Skeletal muscle cell (primary cell): ENCODE results near the gene TIAL1.
"Not testable (repeated sequence)": the region's sequence is repeated elsewhere in the genome, so short reads cannot be mapped to it uniquely, and the experiment has no call there.

ENCODE experiments used
- DNase-seq: peaks from one replicate; pipeline ENCODE4 v3.0.0-alpha.2; 2010; ENCODE audit warnings: low read depth
- H3K4me3 ChIP-seq: 2 replicates; pipeline ENCODE4 v1.5.1; 2011; ENCODE audit warnings: low read depth, mild to moderate bottlenecking, control low read depth, low read length, moderate library complexity

TIAL1 gene

DNA sequence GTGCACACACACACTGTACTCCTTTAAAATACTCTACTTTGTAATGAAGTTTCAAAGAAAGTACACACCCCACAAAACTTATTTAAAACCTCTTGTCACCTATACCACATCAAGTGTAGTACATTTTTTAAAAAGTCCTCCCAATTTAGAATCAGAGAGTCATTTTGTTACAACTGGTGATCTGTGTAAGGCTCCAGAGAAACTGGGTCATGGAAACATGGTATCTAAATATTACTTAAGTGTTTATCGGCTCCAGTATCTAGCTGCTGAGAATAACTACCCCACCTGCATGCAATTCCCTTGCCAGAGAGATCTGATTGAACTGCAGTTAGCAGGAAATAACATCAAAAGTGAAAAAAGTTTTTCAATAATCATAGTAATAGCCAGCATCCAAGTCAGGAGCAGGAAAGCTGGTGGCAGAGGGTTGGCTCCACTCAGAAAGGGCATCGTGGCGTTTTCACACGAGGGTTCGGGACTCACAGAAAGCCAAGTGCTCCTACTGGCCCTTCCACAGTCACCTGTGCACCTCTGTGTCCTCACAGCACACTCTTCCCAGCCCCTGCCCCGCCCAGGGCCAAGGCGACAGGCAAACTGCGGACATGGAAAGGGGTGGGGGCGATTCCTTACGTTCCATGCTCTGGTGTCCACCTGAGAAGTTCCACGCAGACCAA, 60.8 kb downstream of the TIAL1 start:
- DNase-seq: no peak
- no peak overlapping the region for H3K4me3 ChIP-seq

DNA sequence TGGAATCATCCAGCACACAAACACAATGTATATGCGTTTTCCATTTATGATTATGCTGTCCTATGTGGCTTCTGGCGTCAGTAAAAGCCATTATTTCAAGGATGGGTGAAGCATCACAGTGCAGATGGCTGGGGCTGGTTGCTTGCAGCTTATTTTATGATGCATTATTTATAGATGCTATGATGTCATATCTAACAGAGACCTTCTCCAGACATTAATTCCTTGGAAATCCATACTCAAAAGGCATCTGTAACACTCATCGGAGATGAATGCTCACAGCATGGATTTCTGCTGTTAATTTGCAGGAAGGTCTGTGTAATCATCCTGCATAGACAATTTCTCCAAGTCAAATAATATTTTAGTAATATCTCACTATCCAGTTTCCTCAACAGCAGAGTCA, 61.5 kb downstream of the TIAL1 start:
- no peak for DNase-seq
- no peak overlapping the region for H3K4me3 ChIP-seq

DNA sequence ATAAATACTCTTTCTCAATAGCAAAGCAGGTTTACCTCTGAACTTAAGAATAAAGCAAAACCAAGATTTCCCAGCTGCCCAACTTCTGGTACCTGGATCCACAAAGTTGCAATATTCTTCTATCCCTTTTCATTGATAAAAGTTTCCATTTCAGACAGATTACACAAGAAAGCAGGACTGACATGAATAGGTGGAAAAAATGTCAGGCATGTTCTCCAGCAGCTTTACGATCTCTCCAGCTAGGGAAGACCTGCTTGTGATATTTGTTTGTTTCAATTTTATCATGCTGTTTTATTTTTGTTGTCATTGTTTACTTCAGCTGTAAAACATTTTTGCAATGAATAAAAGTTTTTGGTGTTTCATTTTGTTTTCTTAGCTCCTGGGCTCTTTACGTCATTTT, 63.3 kb downstream of the TIAL1 start:
- no peak overlapping the region for H3K4me3 ChIP-seq
- no peak for DNase-seq

DNA sequence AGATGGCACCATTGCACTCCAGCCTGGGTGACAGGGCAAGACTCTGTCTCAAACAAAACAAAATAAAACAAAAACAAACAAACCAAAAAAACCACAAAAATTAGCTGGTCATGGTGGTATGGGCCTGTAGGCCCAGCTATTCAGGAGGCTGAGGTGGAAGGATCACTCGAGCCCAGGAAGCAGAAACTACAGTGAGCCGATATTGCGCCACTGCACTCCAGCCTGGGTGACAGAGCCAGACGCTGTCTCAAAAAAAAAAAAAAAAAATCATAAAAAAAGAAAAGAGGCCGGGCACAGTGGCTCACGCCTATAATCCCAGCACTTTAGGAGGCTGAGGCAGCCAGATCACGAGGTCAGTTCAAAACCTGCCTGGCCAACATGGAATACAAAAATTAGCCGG, 64.0 kb downstream of the TIAL1 start:
- H3K4me3 ChIP-seq, DNase-seq: not testable (repeated sequence)

- not testable (repeated sequence) for H3K4me3 ChIP-seq, DNase-seq
Observed at GRCh38 chr10:119532251-119532650, 64.5 kb downstream of the TIAL1 start.

- DNase-seq: no peak
- H3K4me3 ChIP-seq: no peak overlapping the region
Observed at GRCh38 chr10:119531067-119531466, 65.7 kb downstream of the TIAL1 start.

GRCh38 chr10:119528663-119529237, 68.0 kb downstream of the TIAL1 start:
- DNase-seq: peak; percentile 85

GRCh38 chr10:119526621-119527592, 69.9 kb downstream of the TIAL1 start:
- no peak for DNase-seq
- H3K4me3 ChIP-seq: no peak overlapping the region

More at GRCh38 chr10:119528663-119529237, 68.0 kb downstream of the TIAL1 start:
- H3K4me3 ChIP-seq: not testable (repeated sequence)

- no peak for DNase-seq
- H3K4me3 ChIP-seq: no peak overlapping the region
Observed at GRCh38 chr10:119526149-119526548, 70.6 kb downstream of the TIAL1 start.

- no peak overlapping the region for H3K4me3 ChIP-seq
- DNase-seq: no peak
Observed at GRCh38 chr10:119525116-119525515, 71.6 kb downstream of the TIAL1 start.

DNA sequence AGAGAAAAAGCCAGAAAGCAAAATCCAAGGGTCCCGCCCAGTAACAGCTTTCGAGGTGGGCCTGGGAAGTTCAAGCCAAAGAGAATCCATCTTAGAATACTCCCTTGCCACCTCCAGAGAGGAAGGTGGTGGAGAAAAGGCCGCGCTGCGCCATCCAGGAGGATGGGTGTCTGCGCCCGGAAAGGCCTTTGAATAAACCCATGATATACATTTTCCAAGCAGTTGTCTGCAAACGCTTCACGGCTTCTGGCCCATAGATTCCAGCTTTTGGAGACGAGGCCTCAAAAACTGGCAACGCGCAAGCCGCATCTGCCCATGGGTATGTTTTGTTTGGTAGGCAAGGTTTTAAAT, 72.1 kb downstream of the TIAL1 start:
- no peak for DNase-seq
- H3K4me3 ChIP-seq: no peak overlapping the region

DNA sequence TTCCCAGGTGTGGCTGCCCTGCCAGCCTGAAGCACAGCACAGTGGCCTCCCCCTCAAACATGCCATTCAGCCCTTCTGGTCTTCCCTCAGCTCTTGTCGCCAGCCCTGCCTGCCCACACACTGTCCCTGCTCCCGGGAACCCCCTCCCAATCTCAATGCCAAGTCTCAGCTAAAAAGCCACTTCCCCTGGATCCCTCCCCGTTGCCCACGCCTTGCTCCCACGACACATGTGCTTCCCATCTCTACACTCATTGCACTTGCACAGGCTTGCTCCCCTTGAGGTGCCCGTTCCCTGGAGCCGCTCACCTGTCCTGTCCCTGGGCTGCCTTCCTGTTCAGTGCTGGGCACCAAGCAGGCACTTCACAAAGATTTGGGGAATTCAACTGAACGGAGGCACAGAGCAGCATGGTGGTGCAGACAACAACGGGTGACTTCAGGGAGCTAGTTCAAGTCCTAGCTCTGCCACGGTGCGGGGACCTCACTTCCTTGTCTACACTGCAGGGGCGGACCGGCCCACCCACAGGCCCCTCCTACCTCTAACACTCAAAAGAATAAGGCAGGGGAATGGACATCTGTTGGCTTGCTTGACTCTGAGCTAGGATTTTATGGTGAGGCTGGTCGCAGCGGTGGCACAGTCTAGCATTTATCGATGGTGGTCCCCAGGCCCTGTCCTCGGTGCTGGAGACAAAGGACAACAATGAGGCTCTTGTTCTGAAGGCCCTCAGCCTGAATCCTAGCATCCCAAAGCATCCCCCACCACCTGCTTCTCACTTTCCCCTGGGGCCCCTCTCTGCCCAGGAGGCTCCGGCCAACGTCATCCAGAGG, 72.7 kb downstream of the TIAL1 start:
- DNase-seq: no peak
- no peak overlapping the region for H3K4me3 ChIP-seq
